Astrocyte (in vitro differentiated cells and primary cell): Measurements from ENCODE around the gene CACNB1.

Source experiments
- CTCF ChIP-seq: IDR thresholded peaks from 2 replicates; pipeline ENCODE4 v1.5.1; 2011; ENCODE audit warnings: low read depth, mild to moderate bottlenecking, inconsistent platforms, low read length, moderate library complexity; ENCODE audit not compliant: insufficient read depth
- EZH2 ChIP-seq: IDR thresholded peaks from 2 replicates; pipeline ENCODE4 v1.6.1; 2012; ENCODE audit warnings: mild to moderate bottlenecking, low read length, inconsistent platforms; ENCODE audit not compliant: insufficient read depth

- TF ChIP-seq CTCF, result no peak
- no peak for TF ChIP-seq EZH2
These were observed 45.7 kb upstream of the CACNB1 start for GRCh38 chr17:39243155-39243554.
